Smooth muscle cell (in vitro differentiated cells): ENCODE measurements around the gene SPR. TPM values are rescaled to one million over a fixed set of nuclear protein-coding genes. Genes with fewer than 3 reads are reported as not detected.

Source experiments
- DNase-seq: peaks from one replicate; lab custom pipeline; 2025; ENCODE audit not compliant: unreplicated experiment; lab: John Stamatoyannopoulos, UW
- H2AFZ ChIP-seq: fragments of 200-600 bp; sonication (generic); 2 replicates; pipeline ENCODE4 v1.6.0; 2016; ENCODE audit warnings: antibody characterized with exemption, low read depth, mild to moderate bottlenecking
- H3F3A ChIP-seq: fragments of 200-600 bp; sonication (generic); 2 replicates; pipeline ENCODE4 v1.6.0; 2017; ENCODE audit warnings: antibody characterized with exemption, low read depth
- H3K27ac ChIP-seq: fragments of 200-600 bp; sonication (generic); 2 replicates; pipeline ENCODE4 v1.5.1; 2016; ENCODE audit warnings: low read depth, mild to moderate bottlenecking
- H3K27me3 ChIP-seq: fragments of 200-600 bp; sonication (generic); 2 replicates; pipeline ENCODE4 v1.6.1; 2016; ENCODE audit warnings: low read depth, mild to moderate bottlenecking
- H3K36me3 ChIP-seq: fragments of 200-600 bp; sonication (generic); 2 replicates; pipeline ENCODE4 v1.5.1; 2016; ENCODE audit warnings: low read depth
- H3K4me1 ChIP-seq: fragments of 200-600 bp; sonication (generic); 2 replicates; pipeline ENCODE4 v1.5.1; 2016; ENCODE audit warnings: low read depth
- H3K4me2 ChIP-seq: fragments of 200-600 bp; sonication (generic); 2 replicates; pipeline ENCODE4 v1.6.0; 2016; ENCODE audit warnings: mild to moderate bottlenecking
- H3K4me3 ChIP-seq: fragments of 200-600 bp; sonication (generic); 2 replicates; pipeline ENCODE4 v1.5.1; 2016; ENCODE audit warnings: mild to moderate bottlenecking
- H3K79me2 ChIP-seq: fragments of 200-600 bp; sonication (generic); 2 replicates; pipeline ENCODE4 v1.6.0; 2016; ENCODE audit warnings: low read depth, mild to moderate bottlenecking
- H3K9ac ChIP-seq: fragments of 200-600 bp; sonication (generic); 2 replicates; pipeline ENCODE4 v1.6.0; 2016; ENCODE audit warnings: low read depth
- H3K9me3 ChIP-seq: fragments of 200-600 bp; sonication (generic); replicated peaks from 2 replicates; pipeline ENCODE4 v1.5.1; 2016; ENCODE audit warnings: low read depth
- H4K20me1 ChIP-seq: fragments of 200-600 bp; sonication (generic); 2 replicates; pipeline ENCODE4 v1.6.0; 2016; ENCODE audit warnings: low read depth
- WGBS: methylation state at CpG from one replicate; pipeline ENCODE4 v1.1.7; 2016; ENCODE audit warnings: low lambda C conversion rate; 5-methylcytosine and 5-hydroxymethylcytosine counted together
- polyA plus RNA-seq: library from polyadenylated mRNA; unstranded; fragments of >200 nt; fragmentation: Nextera tagmentation; extraction: Ambion mirVana; gene quantifications from 2 replicates; pipeline ENCODE4 v1.2.1, GENCODE V29; 2016
- total RNA-seq: library from RNA; depleted of rRNA; stranded (reverse); fragments of >200 nt; gene quantifications from 2 replicates; pipeline ENCODE4 v1.2.3, GENCODE V29; 2014
- TF ChIP-seq, protein P1 (sequence below): fragments of 200-600 bp; sonication (generic); IDR thresholded peaks from 2 replicates; pipeline ENCODE4 v1.5.1; 2017; ENCODE audit warnings: borderline replicate concordance, mild to moderate bottlenecking, antibody characterized with exemption; ENCODE audit not compliant: insufficient read depth, poor library complexity, severe bottlenecking

Gene SPR
- total and polyA plus RNA-seq, 2 experiments from 2014 or later: 4.1 to 13.2 TPM

DNA sequence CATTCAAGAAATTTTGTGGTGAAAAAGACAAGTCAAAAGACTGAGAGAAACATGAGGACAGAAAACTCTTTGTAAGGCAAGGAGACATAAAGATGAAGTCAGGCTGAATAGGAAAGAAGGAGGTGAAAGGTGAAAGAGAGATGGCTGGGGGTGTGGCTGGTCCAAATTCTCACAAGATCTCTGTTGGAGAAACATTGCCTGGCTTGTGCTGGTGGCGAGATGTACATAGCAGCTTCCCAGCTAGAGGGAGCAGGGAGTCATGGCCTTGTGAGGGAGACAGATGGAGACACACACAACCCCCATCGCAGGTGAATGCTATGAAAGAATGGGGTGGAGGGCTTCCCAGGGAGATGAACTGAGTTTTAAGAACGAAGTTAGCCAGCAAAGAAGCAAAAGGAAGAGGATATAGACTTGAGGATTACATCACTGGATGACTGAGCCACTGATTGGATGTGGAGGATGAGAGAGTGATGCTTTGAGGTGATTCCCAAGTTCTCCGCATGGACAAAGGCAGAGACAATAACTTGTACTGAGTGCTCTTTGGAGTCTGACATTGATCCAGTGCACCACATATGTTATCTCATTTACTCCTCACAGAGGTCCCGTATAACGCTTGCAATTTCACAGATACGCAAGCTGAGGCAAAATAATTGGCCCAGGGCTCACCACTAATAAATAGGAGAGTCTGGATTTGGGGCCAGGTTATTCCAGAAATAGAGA, 26.4 kb downstream of the SPR start:
- no peak for DNase-seq
- H2AFZ ChIP-seq: no peak overlapping the region
- no peaks in the 10 kb centered on the region for H3K79me2 ChIP-seq
- WGBS: 31% methylated on average over 7 of the region's 7 CpGs
- no peak overlapping the region for H3K4me2 ChIP-seq
- H3K4me3 ChIP-seq: no peak overlapping the region
- no peak overlapping the region for H3K27ac ChIP-seq
- peaks cover 6% of the 10 kb centered on the region for H4K20me1 ChIP-seq
- H3K36me3 ChIP-seq: no peaks in the 10 kb centered on the region
- no peaks in the 10 kb centered on the region for H3K9me3 ChIP-seq
- no peak overlapping the region for H3K9ac ChIP-seq
- peaks cover 27% of the 10 kb centered on the region for H3K4me1 ChIP-seq
- TF ChIP-seq, protein P1, sequence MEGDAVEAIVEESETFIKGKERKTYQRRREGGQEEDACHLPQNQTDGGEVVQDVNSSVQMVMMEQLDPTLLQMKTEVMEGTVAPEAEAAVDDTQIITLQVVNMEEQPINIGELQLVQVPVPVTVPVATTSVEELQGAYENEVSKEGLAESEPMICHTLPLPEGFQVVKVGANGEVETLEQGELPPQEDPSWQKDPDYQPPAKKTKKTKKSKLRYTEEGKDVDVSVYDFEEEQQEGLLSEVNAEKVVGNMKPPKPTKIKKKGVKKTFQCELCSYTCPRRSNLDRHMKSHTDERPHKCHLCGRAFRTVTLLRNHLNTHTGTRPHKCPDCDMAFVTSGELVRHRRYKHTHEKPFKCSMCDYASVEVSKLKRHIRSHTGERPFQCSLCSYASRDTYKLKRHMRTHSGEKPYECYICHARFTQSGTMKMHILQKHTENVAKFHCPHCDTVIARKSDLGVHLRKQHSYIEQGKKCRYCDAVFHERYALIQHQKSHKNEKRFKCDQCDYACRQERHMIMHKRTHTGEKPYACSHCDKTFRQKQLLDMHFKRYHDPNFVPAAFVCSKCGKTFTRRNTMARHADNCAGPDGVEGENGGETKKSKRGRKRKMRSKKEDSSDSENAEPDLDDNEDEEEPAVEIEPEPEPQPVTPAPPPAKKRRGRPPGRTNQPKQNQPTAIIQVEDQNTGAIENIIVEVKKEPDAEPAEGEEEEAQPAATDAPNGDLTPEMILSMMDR: no peak
- H3F3A ChIP-seq: no peaks in the 10 kb centered on the region
- peaks cover 99% of the 10 kb centered on the region for H3K27me3 ChIP-seq

DNA sequence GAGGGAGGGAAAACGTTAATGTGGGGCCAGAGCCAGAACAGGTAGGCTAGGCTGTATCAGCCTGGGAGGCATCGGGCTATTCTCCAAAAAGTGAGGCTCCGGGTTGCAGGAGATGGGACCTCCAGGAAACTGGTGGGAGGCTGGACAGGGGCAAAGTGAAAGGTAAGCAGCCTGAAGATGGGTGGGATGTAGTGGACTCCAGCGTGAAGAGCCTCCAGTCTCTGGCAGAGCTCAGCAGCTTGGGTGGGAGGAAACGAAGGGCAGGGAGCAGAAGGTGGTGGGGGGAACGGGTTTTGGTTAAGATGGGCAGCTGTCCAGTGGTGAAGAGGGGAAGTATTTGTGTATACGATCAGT, 27.0 kb downstream of the SPR start:
- DNase-seq: no peak
- Histone ChIP-seq H3K36me3 (no peaks in the 10 kb centered on the region), H3K79me2 (no peaks in the 10 kb centered on the region), H3K9me3 (no peaks in the 10 kb centered on the region), H3K4me2 (no peak overlapping the region), H3F3A (no peaks in the 10 kb centered on the region), H4K20me1 (peaks cover 7% of the 10 kb centered on the region), H3K27me3 (peaks cover 100% of the 10 kb centered on the region), H3K4me1 (peaks cover 28% of the 10 kb centered on the region), H3K27ac (no peak overlapping the region), H3K9ac (no peak overlapping the region), H3K4me3 (no peak overlapping the region), H2AFZ (no peak overlapping the region)
- TF ChIP-seq, protein P1: no peak
- 17% methylated on average over 7 of the region's 7 CpGs for WGBS

DNA sequence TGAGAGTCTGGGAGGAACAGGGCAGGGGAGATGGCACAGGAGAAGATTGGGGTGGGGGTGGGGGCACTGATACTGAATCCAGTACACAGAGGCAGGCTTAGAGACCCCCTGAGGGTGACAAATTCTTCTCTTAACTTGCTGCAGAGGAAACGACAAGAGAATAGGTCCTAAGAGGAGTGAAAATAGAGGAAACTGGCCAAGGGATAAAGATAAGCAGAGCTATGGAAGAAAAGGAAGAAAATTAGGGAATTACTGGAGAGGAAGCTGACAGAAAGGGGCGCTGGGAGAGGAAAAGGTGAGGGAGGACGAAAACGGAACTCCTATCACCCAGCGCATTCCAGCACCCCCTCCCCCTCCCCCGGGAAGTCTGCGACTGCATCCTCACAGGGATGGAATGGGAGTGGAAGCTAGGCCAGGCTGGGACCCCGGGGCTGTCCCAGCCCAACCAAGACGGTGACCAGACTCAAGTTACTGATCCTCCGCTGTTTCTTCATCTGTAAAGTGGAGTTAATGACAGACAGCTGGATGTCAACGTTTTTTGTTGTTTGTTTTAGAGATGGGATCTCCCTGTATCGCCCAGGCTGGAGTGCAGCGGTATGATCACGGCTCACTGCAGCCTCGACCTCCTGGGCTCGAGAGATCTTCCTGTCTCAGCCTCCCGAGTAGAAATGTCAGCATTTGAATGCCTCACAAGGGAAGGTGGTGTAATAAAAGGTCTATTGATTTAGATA, 27.5 kb downstream of the SPR start:
- no peak overlapping the region for H3K4me3 ChIP-seq
- H3K36me3 ChIP-seq: no peaks in the 10 kb centered on the region
- DNase-seq: no peak
- peaks cover 28% of the 10 kb centered on the region for H3K4me1 ChIP-seq
- no peaks in the 10 kb centered on the region for H3K79me2 ChIP-seq
- H3K9ac ChIP-seq: no peak overlapping the region
- no peak overlapping the region for H3K27ac ChIP-seq
- TF ChIP-seq, protein P1: no peak
- no peak overlapping the region for H2AFZ ChIP-seq
- H3K4me2 ChIP-seq: no peak overlapping the region
- 4% methylated on average over 17 of the region's 17 CpGs for WGBS
- no peaks in the 10 kb centered on the region for H3K9me3 ChIP-seq
- H4K20me1 ChIP-seq: peaks cover 7% of the 10 kb centered on the region
- H3K27me3 ChIP-seq: peaks cover 100% of the 10 kb centered on the region
- H3F3A ChIP-seq: no peaks in the 10 kb centered on the region
